T follicular helper cell (primary cell): ENCODE data around the gene STARD3.

Experiments used
- DNase-seq: peaks from one replicate; pipeline ENCODE4 v3.0.0-alpha.2; 2020; ENCODE audit warnings: low read depth

Gene STARD3

DNA sequence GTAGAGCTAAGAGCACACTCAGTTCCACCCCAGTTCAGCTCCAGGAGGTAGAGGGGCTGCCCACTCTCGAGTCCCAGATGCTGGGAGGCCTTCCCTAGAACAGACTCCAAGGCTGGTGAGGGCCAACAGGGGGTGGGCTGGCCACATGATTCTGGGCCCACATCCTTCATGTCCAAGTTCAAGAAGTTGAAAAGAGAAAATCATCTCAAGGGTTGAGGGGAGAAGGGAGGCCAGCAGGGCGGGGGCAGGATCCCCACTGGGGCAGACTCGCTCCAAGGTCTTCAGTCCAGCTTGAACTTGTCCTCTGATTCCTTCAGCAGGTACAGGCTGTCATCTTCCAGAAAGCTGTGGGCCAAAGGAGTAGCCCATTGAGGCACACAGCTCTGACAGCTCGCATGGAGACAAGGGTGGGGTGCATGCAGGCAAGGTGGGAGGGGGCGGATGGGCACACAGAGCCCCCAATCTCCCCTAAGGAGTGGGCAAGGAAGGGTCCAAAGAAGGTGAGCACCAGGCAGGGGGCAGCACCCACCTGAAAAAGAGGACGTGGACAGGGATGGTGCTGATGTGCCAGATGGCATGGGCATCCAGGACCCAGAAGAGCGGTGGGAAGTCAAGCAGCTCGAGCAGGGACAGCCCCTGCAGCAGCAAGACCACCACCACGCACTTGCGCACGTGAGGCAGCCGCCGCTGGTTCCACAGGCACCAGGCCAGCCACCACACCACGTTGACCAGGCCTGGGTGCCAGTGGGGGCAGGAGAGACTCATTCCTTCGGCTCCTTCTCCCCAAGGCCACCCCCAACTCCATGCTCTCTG is 35.8 kb downstream of the STARD3 start:
- DNase-seq = no peak

DNA sequence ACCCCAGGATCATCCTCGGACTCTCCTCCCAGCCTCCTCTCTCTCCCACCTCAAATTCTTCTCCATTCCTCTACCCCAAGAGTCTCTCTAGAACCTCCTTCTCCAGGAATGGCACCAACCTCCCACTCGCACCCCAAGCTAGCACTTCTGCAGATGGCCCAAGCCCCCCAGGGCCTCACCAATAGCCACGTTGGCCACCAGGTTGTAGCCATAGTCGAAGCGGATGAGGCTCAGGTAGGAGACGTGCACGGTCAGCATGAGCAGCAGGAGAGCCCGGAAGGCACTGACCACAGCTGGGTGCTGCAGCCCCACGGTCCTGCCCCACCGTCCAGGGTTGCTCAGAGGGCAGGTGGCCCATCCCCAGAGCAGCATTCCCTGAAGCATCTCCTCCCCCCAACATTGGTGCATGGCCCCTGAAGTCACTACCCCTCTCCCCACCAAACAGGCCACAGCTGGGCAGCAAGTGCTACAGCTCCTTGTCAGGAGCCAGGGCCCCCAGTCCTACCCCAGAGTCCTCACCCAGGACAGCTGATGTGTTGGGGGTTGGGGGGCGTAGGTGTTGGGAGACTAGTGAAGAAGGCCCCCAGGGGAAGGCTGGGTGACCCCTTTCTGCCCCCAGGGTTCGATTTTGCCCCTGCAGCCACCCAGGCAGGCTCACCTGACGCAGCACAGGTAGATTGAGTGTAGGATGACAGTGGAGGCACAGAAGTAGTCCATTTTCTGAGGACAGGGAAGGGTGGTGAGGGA is 36.6 kb downstream of the STARD3 start:
- no peak for DNase-seq

- DNase-seq = no peak
Observed at GRCh38 chr17:39674179-39674578, 37.2 kb downstream of the STARD3 start.

GRCh38 chr17:39674702-39675389 is 37.9 kb downstream of the STARD3 start:
- no peak for DNase-seq

DNA sequence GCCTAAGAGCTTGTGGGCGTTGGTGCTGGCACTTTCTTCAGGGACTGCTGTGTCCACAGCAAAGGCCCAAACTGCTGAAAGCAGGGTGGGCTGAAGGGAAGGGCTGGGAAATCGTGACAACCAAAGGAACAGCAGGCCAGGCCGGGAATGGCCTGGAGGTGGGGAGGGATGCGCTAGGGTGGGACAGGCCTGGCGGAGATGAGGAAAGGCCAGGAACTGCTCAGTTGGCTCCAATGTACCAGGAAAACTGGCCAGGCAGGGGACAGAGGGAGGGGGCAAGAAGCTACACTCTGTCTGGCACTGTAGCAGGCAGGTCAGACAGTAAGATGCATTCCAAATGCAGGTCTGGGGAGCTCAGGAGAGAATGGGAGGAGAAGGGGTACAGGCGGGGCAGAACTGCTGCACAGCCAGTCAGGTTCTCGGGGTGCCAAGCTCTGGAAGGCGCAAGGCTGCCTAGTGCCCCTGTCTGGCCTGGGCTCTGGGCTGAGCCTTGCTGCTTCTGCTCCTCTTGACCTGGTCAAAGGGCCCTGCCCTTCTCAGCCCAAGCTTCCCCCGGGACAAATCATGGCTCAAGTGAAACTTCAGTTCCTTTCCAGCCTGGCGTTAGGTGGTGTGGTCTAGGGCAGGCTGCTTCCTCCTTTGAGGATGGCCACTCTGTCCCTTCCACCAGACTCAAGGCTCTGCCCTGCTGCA is 38.6 kb downstream of the STARD3 start:
- DNase-seq = no peak

- DNase-seq = no peak
Observed at GRCh38 chr17:39676198-39676819, 39.4 kb downstream of the STARD3 start.

GRCh38 chr17:39677072-39677471 is 40.1 kb downstream of the STARD3 start:
- no peak for DNase-seq

GRCh38 chr17:39677542-39678339 is 40.8 kb downstream of the STARD3 start:
- DNase-seq = no peak

DNA sequence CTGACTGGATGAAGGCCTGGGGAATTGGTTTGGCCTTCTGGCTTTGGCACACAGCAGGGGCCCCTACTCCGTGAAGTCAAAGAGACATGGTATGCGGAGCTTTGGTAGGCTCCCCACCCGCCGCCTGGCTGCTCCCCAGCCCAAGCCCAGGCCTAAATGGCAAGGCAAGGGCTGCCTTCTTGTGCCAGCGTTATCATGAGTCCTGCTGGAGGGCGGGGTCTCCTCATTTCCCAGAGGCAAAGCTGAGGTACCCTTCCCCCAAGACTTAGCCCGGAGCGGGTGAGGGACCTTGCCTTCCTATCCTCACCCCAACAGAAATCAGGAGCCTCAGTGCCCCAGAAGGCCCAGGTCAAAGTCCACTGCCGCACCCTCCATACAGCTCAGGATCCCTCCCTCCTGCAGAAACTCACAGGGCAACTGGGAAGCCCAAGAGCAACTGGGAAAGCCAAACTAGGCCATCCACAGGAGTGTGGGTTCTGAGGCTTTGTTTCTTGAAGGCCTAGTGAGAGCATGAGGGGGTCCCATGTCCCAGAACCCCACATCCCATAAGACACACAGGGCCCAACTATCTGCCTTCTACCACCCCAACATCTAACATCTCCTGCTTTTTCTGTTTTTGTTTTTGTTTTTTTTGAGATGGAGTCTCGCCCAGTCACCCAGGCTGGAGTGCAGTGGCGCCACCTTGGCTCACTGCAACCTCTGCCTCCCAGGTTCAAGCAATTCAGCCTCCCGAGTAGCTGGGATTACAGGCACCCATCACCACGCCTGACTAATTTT is 41.6 kb downstream of the STARD3 start:
- DNase-seq = no peak

GRCh38 chr17:39679521-39680192 is 42.7 kb downstream of the STARD3 start:
- no peak for DNase-seq

GRCh38 chr17:39683295-39683939 is 46.5 kb downstream of the STARD3 start:
- no peak for DNase-seq

GRCh38 chr17:39684369-39685192 is 47.6 kb downstream of the STARD3 start:
- no peak for DNase-seq

GRCh38 chr17:39687101-39687545 is 50.2 kb downstream of the STARD3 start:
- DNase-seq = no peak

DNA sequence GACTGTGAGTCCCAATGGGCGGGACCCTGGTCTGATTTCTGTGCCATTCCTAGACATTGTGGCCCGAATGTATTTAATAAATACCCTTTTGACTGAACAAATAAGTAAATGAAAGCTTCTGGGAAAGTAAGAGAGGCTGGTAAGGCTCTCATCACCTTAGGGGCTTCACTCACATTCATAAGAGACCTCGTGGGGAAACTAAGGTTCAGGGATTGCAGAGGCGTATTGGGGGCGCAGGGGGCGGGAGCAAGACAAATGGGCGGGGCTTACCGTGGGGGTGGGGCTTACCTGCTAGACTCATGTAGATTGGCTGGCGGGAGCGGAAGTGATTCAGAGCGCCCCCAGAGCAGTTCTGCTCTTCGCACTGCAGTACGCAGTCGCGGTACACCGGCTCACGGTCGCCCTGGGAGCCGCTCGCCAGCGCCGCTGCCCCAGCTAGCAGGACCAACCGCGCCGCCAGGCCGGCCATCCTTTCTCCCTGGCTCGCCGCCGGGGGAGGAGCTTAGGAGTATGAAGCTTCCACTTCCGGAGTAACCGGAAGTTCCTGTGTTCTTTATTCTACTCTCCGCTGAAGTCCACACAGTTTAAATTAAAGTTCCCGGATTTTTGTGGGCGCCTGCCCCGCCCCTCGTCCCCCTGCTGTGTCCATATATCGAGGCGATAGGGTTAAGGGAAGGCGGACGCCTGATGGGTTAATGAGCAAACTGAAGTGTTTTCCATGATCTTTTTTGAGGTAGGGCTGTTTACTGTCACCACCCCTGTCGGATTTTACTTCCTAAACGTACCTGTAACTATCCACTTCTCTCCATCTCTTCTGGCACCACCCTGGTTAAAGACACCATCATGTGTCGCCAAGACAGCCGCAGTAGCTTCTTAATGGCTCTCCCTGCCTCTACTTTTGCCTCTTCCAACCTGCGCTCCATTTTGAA is 50.9 kb downstream of the STARD3 start, which contains the start of gene PGAP3:
Gene PGAP3 (minus strand): TSS at position 512 of the 929 bp plus-strand sequence. CDS start 43 bp downstream, at position 469.
- DNase-seq = peak; percentile 64

GRCh38 chr17:39688475-39688835 is 51.5 kb downstream of the STARD3 start:
- no peak for DNase-seq

DNA sequence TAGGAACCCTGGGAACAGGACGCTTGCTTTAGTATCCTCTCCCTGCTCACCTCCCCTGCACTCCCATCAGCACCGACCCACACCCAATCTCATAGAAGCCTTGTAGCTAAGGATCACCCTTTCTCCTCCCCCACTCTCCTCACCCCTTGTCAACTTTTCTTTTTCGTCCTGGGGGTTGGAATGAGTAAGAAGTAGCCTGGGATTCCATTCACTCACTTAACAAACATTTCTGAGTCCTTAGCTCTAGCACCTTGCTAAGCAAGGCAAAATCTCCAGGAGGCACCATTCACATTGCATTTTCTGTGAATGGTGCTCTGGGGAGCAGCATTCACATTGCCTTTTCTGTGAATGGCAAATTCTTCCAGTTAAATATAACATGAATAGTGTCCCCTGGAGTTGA is 52.0 kb downstream of the STARD3 start:
- DNase-seq = no peak

GRCh38 chr17:39694593-39694992 is 57.6 kb downstream of the STARD3 start:
- DNase-seq = no peak
